ENCODE data around the gene AKR1C8.
"Not testable (repeated sequence)": the region's sequence is repeated elsewhere in the genome, so short reads cannot be mapped to it uniquely, and the experiment has no call there.

The AKR1C8 gene

GRCh38 chr10:5184987-5185775 lies at the start of gene AKR1C8:
Gene AKR1C8 (minus strand): TSS chr10:5185150. CDS start chr10:5185104, 46 bp downstream.
- DNase-seq (ENCODE audit: low spot score): no peak

GRCh38 chr10:5234106-5234860 lies 49.3 kb upstream of the AKR1C8 start:
- peak; percentile 42 for DNase-seq (ENCODE audit: low spot score)

GRCh38 chr10:5233324-5233723 lies 48.4 kb upstream of the AKR1C8 start:
- no peak for DNase-seq (ENCODE audit: low spot score)

GRCh38 chr10:5229019-5229418 lies 44.1 kb upstream of the AKR1C8 start:
- DNase-seq (ENCODE audit: low spot score): no peak

- not testable (repeated sequence) for DNase-seq (ENCODE audit: low spot score)
Measured at GRCh38 chr10:5222942-5223341, 38.0 kb upstream of the AKR1C8 start.

GRCh38 chr10:5219262-5219661 lies 34.3 kb upstream of the AKR1C8 start:
- no peak for DNase-seq (ENCODE audit: low spot score)

- no peak for DNase-seq (ENCODE audit: low spot score)
Measured at GRCh38 chr10:5216801-5217200, 31.9 kb upstream of the AKR1C8 start.

GRCh38 chr10:5211696-5212536 lies 27.0 kb upstream of the AKR1C8 start:
- DNase-seq (ENCODE audit: low spot score): no peak

- DNase-seq (ENCODE audit: low spot score): not testable (repeated sequence)
Measured at GRCh38 chr10:5210261-5210660, 25.3 kb upstream of the AKR1C8 start.

- DNase-seq (ENCODE audit: low spot score): not testable (repeated sequence)
Measured at GRCh38 chr10:5209776-5210175, 24.8 kb upstream of the AKR1C8 start.

GRCh38 chr10:5206799-5207198 lies 21.8 kb upstream of the AKR1C8 start:
- no peak for DNase-seq (ENCODE audit: low spot score)

GRCh38 chr10:5199398-5199797 lies 14.4 kb upstream of the AKR1C8 start:
- peak; percentile 7 for DNase-seq (ENCODE audit: low spot score)

GRCh38 chr10:5198386-5198785 lies 13.4 kb upstream of the AKR1C8 start:
- DNase-seq (ENCODE audit: low spot score): peak; percentile 13

- no peak for DNase-seq (ENCODE audit: low spot score)
Measured at GRCh38 chr10:5196702-5197113, 11.8 kb upstream of the AKR1C8 start, which contains the start of gene AKR1C4. Gene AKR1C4 (plus strand): TSS chr10:5196837. CDS start chr10:5196868, 31 bp downstream.

GRCh38 chr10:5195727-5196374 lies 10.9 kb upstream of the AKR1C8 start:
- DNase-seq (ENCODE audit: low spot score): no peak

- DNase-seq (ENCODE audit: low spot score): no peak
Measured at GRCh38 chr10:5194431-5194830, 9.5 kb upstream of the AKR1C8 start.

GRCh38 chr10:5188358-5188757 lies 3.4 kb upstream of the AKR1C8 start:
- DNase-seq (ENCODE audit: low spot score): no peak

- no peak for DNase-seq (ENCODE audit: low spot score)
Measured at GRCh38 chr10:5187867-5188266, 2.9 kb upstream of the AKR1C8 start.

- no peak for DNase-seq (ENCODE audit: low spot score)
Measured at GRCh38 chr10:5183923-5184322, 1.0 kb downstream of the AKR1C8 start.

- DNase-seq (ENCODE audit: low spot score): not testable (repeated sequence)
Measured at GRCh38 chr10:5180503-5180902, 4.4 kb downstream of the AKR1C8 start.

GRCh38 chr10:5175581-5175980 lies 9.4 kb downstream of the AKR1C8 start:
- not testable (repeated sequence) for DNase-seq (ENCODE audit: low spot score)

All from kidney tubule cell (primary cell).